Measurements from ENCODE around the gene PAOX.

PAOX gene

GRCh38 chr10:133342942-133343341 is 36.1 kb upstream of the PAOX start:
- in situ Hi-C loops (cut with HindIII; ENCODE audit: low sequenced_read_pairs), result no loop called here
- no peak for TF ChIP-seq CTCF (IDR thresholded peaks at IDR 0.05; ENCODE audit: low read depth, low read length)
- no peak overlapping the region for H3K4me3 ChIP-seq (ENCODE audit: low read depth, low read length)
- no peak for DNase-seq (ENCODE audit: low read depth, low spot score)

GRCh38 chr10:133343558-133343957 is 35.5 kb upstream of the PAOX start:
- TF ChIP-seq CTCF (IDR thresholded peaks at IDR 0.05; ENCODE audit: low read depth, low read length), result no peak
- in situ Hi-C loops (cut with HindIII; ENCODE audit: low sequenced_read_pairs), result no loop called here
- no peak overlapping the region for H3K4me3 ChIP-seq (ENCODE audit: low read depth, low read length)
- no peak for DNase-seq (ENCODE audit: low read depth, low spot score)

- in situ Hi-C loops (cut with HindIII; ENCODE audit: low sequenced_read_pairs), result no loop called here
- TF ChIP-seq CTCF (IDR thresholded peaks at IDR 0.05; ENCODE audit: low read depth, low read length), result no peak
- H3K4me3 ChIP-seq (ENCODE audit: low read depth, low read length), result no peak overlapping the region
- DNase-seq (ENCODE audit: low read depth, low spot score), result no peak
Observed at GRCh38 chr10:133344236-133344635, 34.8 kb upstream of the PAOX start.

GRCh38 chr10:133346413-133346812 is 32.6 kb upstream of the PAOX start:
- H3K4me3 ChIP-seq (ENCODE audit: low read depth, low read length), result no peak overlapping the region
- in situ Hi-C loops (cut with HindIII; ENCODE audit: low sequenced_read_pairs), result no loop called here
- DNase-seq (ENCODE audit: low read depth, low spot score), result no peak
- no peak for TF ChIP-seq CTCF (IDR thresholded peaks at IDR 0.05; ENCODE audit: low read depth, low read length)

GRCh38 chr10:133347710-133348517 is 31.1 kb upstream of the PAOX start:
- no peak for DNase-seq (ENCODE audit: low read depth, low spot score)
- TF ChIP-seq CTCF (IDR thresholded peaks at IDR 0.05; ENCODE audit: low read depth, low read length), result no peak
- in situ Hi-C loops (cut with HindIII; ENCODE audit: low sequenced_read_pairs), result no loop called here
- H3K4me3 ChIP-seq (ENCODE audit: low read depth, low read length), result no peak overlapping the region

GRCh38 chr10:133349160-133349568 is 29.9 kb upstream of the PAOX start:
- in situ Hi-C loops (cut with HindIII; ENCODE audit: low sequenced_read_pairs), result no loop called here
- DNase-seq (ENCODE audit: low read depth, low spot score), result no peak
- H3K4me3 ChIP-seq (ENCODE audit: low read depth, low read length), result no peak overlapping the region
- TF ChIP-seq CTCF (IDR thresholded peaks at IDR 0.05; ENCODE audit: low read depth, low read length), result no peak

Measured in astrocyte of the spinal cord (primary cell).